Measurements from ENCODE around the gene GGN.

DNA sequence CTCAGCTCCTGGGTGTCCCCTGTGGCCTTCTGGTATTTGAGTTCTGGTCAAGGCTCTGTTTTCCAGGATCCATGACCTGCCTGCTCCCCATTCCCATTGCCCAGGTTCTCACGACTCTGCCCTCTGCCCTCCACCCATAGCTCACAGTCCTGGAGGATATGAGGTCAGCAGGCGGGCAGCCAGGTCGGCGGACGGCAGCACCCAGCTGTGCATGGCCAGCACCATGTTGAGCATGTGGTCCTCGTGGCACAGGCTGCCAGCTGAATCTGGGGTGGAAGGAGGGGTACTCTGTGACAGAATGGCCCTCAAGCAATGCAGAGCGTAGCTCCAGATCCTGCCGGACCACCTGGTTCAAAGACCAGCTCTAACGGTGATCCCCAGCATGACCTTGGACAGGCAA is 33.1 kb upstream of the GGN start:
- TF ChIP-seq, protein P1, sequence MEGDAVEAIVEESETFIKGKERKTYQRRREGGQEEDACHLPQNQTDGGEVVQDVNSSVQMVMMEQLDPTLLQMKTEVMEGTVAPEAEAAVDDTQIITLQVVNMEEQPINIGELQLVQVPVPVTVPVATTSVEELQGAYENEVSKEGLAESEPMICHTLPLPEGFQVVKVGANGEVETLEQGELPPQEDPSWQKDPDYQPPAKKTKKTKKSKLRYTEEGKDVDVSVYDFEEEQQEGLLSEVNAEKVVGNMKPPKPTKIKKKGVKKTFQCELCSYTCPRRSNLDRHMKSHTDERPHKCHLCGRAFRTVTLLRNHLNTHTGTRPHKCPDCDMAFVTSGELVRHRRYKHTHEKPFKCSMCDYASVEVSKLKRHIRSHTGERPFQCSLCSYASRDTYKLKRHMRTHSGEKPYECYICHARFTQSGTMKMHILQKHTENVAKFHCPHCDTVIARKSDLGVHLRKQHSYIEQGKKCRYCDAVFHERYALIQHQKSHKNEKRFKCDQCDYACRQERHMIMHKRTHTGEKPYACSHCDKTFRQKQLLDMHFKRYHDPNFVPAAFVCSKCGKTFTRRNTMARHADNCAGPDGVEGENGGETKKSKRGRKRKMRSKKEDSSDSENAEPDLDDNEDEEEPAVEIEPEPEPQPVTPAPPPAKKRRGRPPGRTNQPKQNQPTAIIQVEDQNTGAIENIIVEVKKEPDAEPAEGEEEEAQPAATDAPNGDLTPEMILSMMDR (IDR thresholded peaks at IDR 0.05 in 4 of 5, conservative IDR thresholded peaks at IDR 0.05 in 1 of 5), result no peak
- TF ChIP-seq POLR2A (IDR thresholded peaks at IDR 0.05), result no peak

Measured in gastrocnemius medialis (tissue), 4 donors.